ENCODE data around the gene WDR48. TPM values are rescaled to one million over a fixed set of nuclear protein-coding genes. Genes with fewer than 3 reads are reported as not detected.

WDR48 gene
- polyA plus RNA-seq, 1 donor (not counting 4 experiments of a cell fraction or from before 2014, with no cell fraction given): 29.7 TPM

DNA sequence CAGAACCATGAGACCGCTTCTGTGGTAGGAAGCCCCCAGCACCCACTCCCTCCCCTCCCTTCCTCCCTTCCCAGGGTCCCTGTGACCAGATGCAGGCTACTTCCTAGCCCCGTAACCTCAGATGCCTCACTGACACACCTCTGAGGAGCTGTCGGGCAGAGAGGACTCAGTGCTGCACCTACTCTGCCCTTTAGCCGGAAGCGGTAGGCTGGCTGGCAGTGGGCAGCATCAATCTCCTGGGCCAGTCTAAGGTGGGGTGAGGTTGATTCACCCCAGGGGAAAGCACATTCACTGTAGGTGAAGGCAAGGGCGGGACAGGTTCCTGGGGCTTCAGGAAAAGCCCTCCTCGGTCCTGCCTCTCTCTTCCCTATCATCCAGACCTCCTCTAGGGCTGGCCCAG is 82.5 kb downstream of the WDR48 start:
- no peaks in the 10 kb centered on the region for H3K9me3 ChIP-seq (ENCODE audit: control insufficient read depth, low read depth, low read length)
- no peak overlapping the region for H3K9ac ChIP-seq (ENCODE audit: control insufficient read depth, extremely low read depth, insufficient read depth, low read length)
- H2AFZ ChIP-seq (ENCODE audit: control insufficient read depth, low read length): no peak overlapping the region
- FAIRE-seq: no peak
- dilution Hi-C loops (cut with MboI; ENCODE audit: extremely low pct_ligation_motif_present, low sequenced_read_pairs): no loop called here
- no peak for TF ChIP-seq EZH2 (IDR thresholded peaks at IDR 0.05; ENCODE audit: low read length)
- TF ChIP-seq, protein P1, sequence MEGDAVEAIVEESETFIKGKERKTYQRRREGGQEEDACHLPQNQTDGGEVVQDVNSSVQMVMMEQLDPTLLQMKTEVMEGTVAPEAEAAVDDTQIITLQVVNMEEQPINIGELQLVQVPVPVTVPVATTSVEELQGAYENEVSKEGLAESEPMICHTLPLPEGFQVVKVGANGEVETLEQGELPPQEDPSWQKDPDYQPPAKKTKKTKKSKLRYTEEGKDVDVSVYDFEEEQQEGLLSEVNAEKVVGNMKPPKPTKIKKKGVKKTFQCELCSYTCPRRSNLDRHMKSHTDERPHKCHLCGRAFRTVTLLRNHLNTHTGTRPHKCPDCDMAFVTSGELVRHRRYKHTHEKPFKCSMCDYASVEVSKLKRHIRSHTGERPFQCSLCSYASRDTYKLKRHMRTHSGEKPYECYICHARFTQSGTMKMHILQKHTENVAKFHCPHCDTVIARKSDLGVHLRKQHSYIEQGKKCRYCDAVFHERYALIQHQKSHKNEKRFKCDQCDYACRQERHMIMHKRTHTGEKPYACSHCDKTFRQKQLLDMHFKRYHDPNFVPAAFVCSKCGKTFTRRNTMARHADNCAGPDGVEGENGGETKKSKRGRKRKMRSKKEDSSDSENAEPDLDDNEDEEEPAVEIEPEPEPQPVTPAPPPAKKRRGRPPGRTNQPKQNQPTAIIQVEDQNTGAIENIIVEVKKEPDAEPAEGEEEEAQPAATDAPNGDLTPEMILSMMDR (optimal IDR thresholded peaks at IDR 0.05 in 1 of 3, IDR thresholded peaks at IDR 0.05 in 1 of 3, conservative IDR thresholded peaks at IDR 0.05 in 1 of 3; ENCODE audit: extremely low read depth in 1 of 3, insufficient read depth in 2 of 3, low read length in 3 of 3): no peak
- H3K27me3 ChIP-seq (ENCODE audit: control insufficient read depth, extremely low read depth, insufficient read depth, low read length): no peaks in the 10 kb centered on the region
- H3K27ac ChIP-seq (ENCODE audit: control insufficient read depth, insufficient read depth, low read length): no peak overlapping the region
- H3K4me3 ChIP-seq (ENCODE audit: control insufficient read depth in 2 of 3, extremely low read depth in 1 of 3, insufficient read depth in 2 of 3, low read depth in 1 of 3, low read length in 3 of 3): no peak overlapping the region
- H3K79me2 ChIP-seq (ENCODE audit: control insufficient read depth, insufficient read depth, low read length): no peaks in the 10 kb centered on the region
- peaks cover 11% of the 10 kb centered on the region for H3K4me1 ChIP-seq (ENCODE audit: control insufficient read depth, extremely low read depth, insufficient read depth, low read length)
- no peaks in the 10 kb centered on the region for H4K20me1 ChIP-seq (ENCODE audit: control insufficient read depth, extremely low read depth, insufficient read depth, low read length)
- no peak overlapping the region for H3K4me2 ChIP-seq (ENCODE audit: control insufficient read depth, extremely low read depth, insufficient read depth, low read depth, low read length)
- no peak for DNase-seq (ENCODE audit: low read depth, low spot score)
- H3K36me3 ChIP-seq (ENCODE audit: control insufficient read depth in 2 of 2, extremely low read depth in 1 of 2, insufficient read depth in 2 of 2, low read length in 2 of 2): no peaks in the 10 kb centered on the region
- H3K9me1 ChIP-seq (ENCODE audit: control insufficient read depth, extremely low read depth, insufficient read depth, low read length): no peaks in the 10 kb centered on the region

DNA sequence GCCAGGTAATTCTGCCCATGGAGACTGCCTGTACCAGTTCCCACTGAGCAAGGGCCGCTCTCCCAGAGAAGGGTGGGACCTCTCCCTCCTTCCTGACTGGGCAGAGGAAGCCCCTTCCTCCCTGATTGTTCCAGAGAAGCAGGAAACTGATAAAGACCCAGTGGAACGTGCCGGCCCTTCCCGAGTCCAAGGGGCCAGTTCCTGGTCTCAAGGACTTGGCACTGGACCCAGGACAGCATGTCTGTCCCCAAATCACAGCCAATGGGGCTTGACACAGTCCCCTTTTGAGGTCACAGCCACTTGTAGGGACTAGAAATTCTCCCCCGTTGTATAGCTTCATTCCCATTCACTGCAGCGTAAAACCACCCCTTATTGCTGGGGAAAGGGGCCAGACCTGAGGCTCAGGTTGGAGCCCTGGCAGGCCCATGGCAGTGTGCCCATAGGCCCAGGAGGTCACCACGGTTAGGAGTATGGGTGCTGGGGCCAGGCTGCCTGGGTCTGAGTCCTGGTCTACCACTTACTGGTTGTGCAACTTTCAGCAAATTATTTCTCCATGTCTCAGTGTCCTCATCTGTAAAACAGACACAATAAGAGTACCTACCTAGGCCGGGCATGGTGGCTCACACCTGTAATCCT is 83.5 kb downstream of the WDR48 start:
- TF ChIP-seq, protein P1 (optimal IDR thresholded peaks at IDR 0.05 in 1 of 3, IDR thresholded peaks at IDR 0.05 in 1 of 3, conservative IDR thresholded peaks at IDR 0.05 in 1 of 3; ENCODE audit: extremely low read depth in 1 of 3, insufficient read depth in 2 of 3, low read length in 3 of 3): no peak
- TF ChIP-seq EZH2 (IDR thresholded peaks at IDR 0.05; ENCODE audit: low read length): no peak
- Histone ChIP-seq H3K9me1 (ENCODE audit: control insufficient read depth, extremely low read depth, insufficient read depth, low read length) (no peaks in the 10 kb centered on the region), H4K20me1 (ENCODE audit: control insufficient read depth, extremely low read depth, insufficient read depth, low read length) (no peaks in the 10 kb centered on the region), H3K9me3 (ENCODE audit: control insufficient read depth, low read depth, low read length) (no peaks in the 10 kb centered on the region), H3K4me3 (ENCODE audit: control insufficient read depth in 2 of 3, extremely low read depth in 1 of 3, insufficient read depth in 2 of 3, low read depth in 1 of 3, low read length in 3 of 3) (no peak overlapping the region), H3K27ac (ENCODE audit: control insufficient read depth, insufficient read depth, low read length) (no peak overlapping the region), H3K4me2 (ENCODE audit: control insufficient read depth, extremely low read depth, insufficient read depth, low read depth, low read length) (no peak overlapping the region), H3K27me3 (ENCODE audit: control insufficient read depth, extremely low read depth, insufficient read depth, low read length) (no peaks in the 10 kb centered on the region), H3K79me2 (ENCODE audit: control insufficient read depth, insufficient read depth, low read length) (no peaks in the 10 kb centered on the region), H3K36me3 (ENCODE audit: control insufficient read depth in 2 of 2, extremely low read depth in 1 of 2, insufficient read depth in 2 of 2, low read length in 2 of 2) (no peaks in the 10 kb centered on the region), H3K4me1 (ENCODE audit: control insufficient read depth, extremely low read depth, insufficient read depth, low read length) (peaks cover 15% of the 10 kb centered on the region), H3K9ac (ENCODE audit: control insufficient read depth, extremely low read depth, insufficient read depth, low read length) (no peak overlapping the region), H2AFZ (ENCODE audit: control insufficient read depth, low read length) (no peak overlapping the region)
- DNase-seq (ENCODE audit: low read depth, low spot score) (no peak), FAIRE-seq (no peak)
- dilution Hi-C loops (cut with MboI; ENCODE audit: extremely low pct_ligation_motif_present, low sequenced_read_pairs): no loop called here
